Measurements from ENCODE around the gene ARID1A.
A peak's percentile ranks its signal among the peaks of the same experiment; 100 is the strongest.
"Not testable (repeated sequence)": the region's sequence is repeated elsewhere in the genome, so short reads cannot be mapped to it uniquely, and the experiment has no call there.

ARID1A gene

GRCh38 chr1:26787706-26788514, 92.1 kb downstream of the ARID1A start, which contains the start of gene PIGV:
Gene PIGV, plus strand, starts transcription at chr1:26787950. Its CDS starts 2,866 bp downstream, at chr1:26790816.
- peak; percentile 76 to 83 for DNase-seq (ENCODE audit: low read depth in 2 of 2)

GRCh38 chr1:26788515-26788785, 92.6 kb downstream of the ARID1A start:
- no peak for DNase-seq (ENCODE audit: low read depth in 2 of 2)

- peak; percentile 80 to 86 for DNase-seq (ENCODE audit: low read depth in 2 of 2)
Measured at GRCh38 chr1:26788836-26789611, 93.2 kb downstream of the ARID1A start.

- DNase-seq (ENCODE audit: low read depth in 2 of 2): no peak
Measured at GRCh38 chr1:26789612-26789865, 93.7 kb downstream of the ARID1A start.

GRCh38 chr1:26789931-26790330, 94.1 kb downstream of the ARID1A start:
- DNase-seq (ENCODE audit: low read depth in 2 of 2): no peak

- no peak for DNase-seq (ENCODE audit: low read depth in 2 of 2)
Measured at GRCh38 chr1:26790551-26790953, 94.7 kb downstream of the ARID1A start.

- DNase-seq (ENCODE audit: low read depth in 2 of 2): no peak
Measured at GRCh38 chr1:26791148-26791547, 95.3 kb downstream of the ARID1A start.

GRCh38 chr1:26791626-26792025, 95.8 kb downstream of the ARID1A start:
- no peak for DNase-seq (ENCODE audit: low read depth in 2 of 2)

GRCh38 chr1:26792924-26793323, 97.1 kb downstream of the ARID1A start:
- no peak for DNase-seq (ENCODE audit: low read depth in 2 of 2)

GRCh38 chr1:26794391-26794790, 98.6 kb downstream of the ARID1A start:
- no peak for DNase-seq (ENCODE audit: low read depth in 2 of 2)

GRCh38 chr1:26797627-26798026, 101.8 kb downstream of the ARID1A start:
- DNase-seq (ENCODE audit: low read depth in 2 of 2): no peak

GRCh38 chr1:26799479-26800142, 103.8 kb downstream of the ARID1A start:
- DNase-seq (ENCODE audit: low read depth in 2 of 2): no peak

- DNase-seq (ENCODE audit: low read depth in 2 of 2): not testable (repeated sequence)
Measured at GRCh38 chr1:26803932-26804331, 108.1 kb downstream of the ARID1A start.

- DNase-seq (ENCODE audit: low read depth in 2 of 2): peak; percentile 54 to 70
Measured at GRCh38 chr1:26810105-26810504, 114.3 kb downstream of the ARID1A start.

- DNase-seq (ENCODE audit: low read depth in 2 of 2): no peak
Measured at GRCh38 chr1:26811057-26811456, 115.2 kb downstream of the ARID1A start.

- DNase-seq (ENCODE audit: low read depth in 2 of 2): no peak
Measured at GRCh38 chr1:26811708-26812107, 115.9 kb downstream of the ARID1A start.

- DNase-seq (ENCODE audit: low read depth in 2 of 2): no peak
Measured at GRCh38 chr1:26814377-26814776, 118.6 kb downstream of the ARID1A start.

- DNase-seq (ENCODE audit: low read depth in 2 of 2): no peak
Measured at GRCh38 chr1:26814893-26815292, 119.1 kb downstream of the ARID1A start.

- no peak for DNase-seq (ENCODE audit: low read depth in 2 of 2)
Measured at GRCh38 chr1:26820784-26821269, 125.0 kb downstream of the ARID1A start.

GRCh38 chr1:26822737-26823395, 127.1 kb downstream of the ARID1A start:
- DNase-seq (ENCODE audit: low read depth in 2 of 2): no peak

- DNase-seq (ENCODE audit: low read depth in 2 of 2): no peak
Measured at GRCh38 chr1:26824731-26825130, 128.9 kb downstream of the ARID1A start.
